Thyroid gland (tissue), 4 donors: ENCODE data around the gene TNP2. TPM values are rescaled to one million over a fixed set of nuclear protein-coding genes. Genes with fewer than 3 reads are reported as not detected.

Experiments used
- DNase-seq, 2 donors: peaks; one replicate each; pipeline ENCODE4 v3.0.0-alpha.2; 2019
- H3K27ac ChIP-seq, 3 donors: fragments of 200-600 bp; sonication (generic); 1 replicate in 2 of 3; 2 replicates in 1 of 3; pipeline ENCODE4 v1.5.1; 2016 to 2019; ENCODE audit warnings: mild to moderate bottlenecking in 1 of 3, moderate library complexity in 1 of 3
- H3K27me3 ChIP-seq: fragments of 200-600 bp; sonication (generic); one replicate; pipeline ENCODE4 v1.5.1; 2019
- H3K36me3 ChIP-seq, 2 donors: fragments of 200-600 bp; sonication (generic); one replicate each; pipeline ENCODE4 v1.5.1; 2016 to 2019
- H3K4me1 ChIP-seq, 2 donors: fragments of 200-600 bp; sonication (generic); one replicate each; pipeline ENCODE4 v1.5.1; 2017 to 2019
- H3K4me3 ChIP-seq, 3 donors: fragments of 200-600 bp; sonication (generic); replicated peaks in 1 of 3; 1 replicate in 2 of 3; 2 replicates in 1 of 3; pipeline ENCODE4 v1.5.1; 2016; ENCODE audit warnings: mild to moderate bottlenecking in 1 of 3
- H3K9me3 ChIP-seq: fragments of 200-600 bp; sonication (generic); one replicate; pipeline ENCODE4 v1.5.1; 2017
- POLR2A ChIP-seq, 2 donors: fragments of 450-650 bp; IDR thresholded peaks; one replicate each; pipeline ENCODE4 v1.6.1; 2017; ENCODE audit warnings: antibody characterized with exemption in 2 of 2, mild to moderate bottlenecking in 2 of 2, moderate library complexity in 1 of 2
- WGBS, 2 donors: methylation state at CpG; one replicate each; pipeline ENCODE4 v1.1.5; 2017; 5-methylcytosine and 5-hydroxymethylcytosine counted together
- intact Hi-C: fragments of 100-400 bp; cut with DNase I; formaldehyde crosslinking; loops from one replicate; pipeline ENCODE4 v1.15.1; 2023
- total RNA-seq, 4 donors: library from RNA; depleted of rRNA; stranded (reverse); fragments of >200 nt; gene quantifications; one replicate each; pipeline ENCODE4 v1.2.3, GENCODE V29; 2016
- TF ChIP-seq, protein P1 (sequence below), 6 experiments: fragments of 200-600 bp in 3 of 6; fragments of 450-650 bp in 3 of 6; sonication (generic) in 3 of 6; IDR thresholded peaks; one replicate each; pipeline ENCODE4 v1.5.1; 2016 to 2019; ENCODE audit warnings: antibody characterized with exemption in 6 of 6, mild to moderate bottlenecking in 2 of 6, inconsistent platforms in 1 of 6, moderate library complexity in 1 of 6

Gene TNP2
- total RNA-seq, 4 donors from 2014 or later: not detected

GRCh38 chr16:11296351-11296705, 27.2 kb upstream of the TNP2 start:
- no peaks in the 10 kb centered on the region for H3K9me3 ChIP-seq
- H3K4me1 ChIP-seq: peaks cover 3 to 18% of the 10 kb centered on the region in 2 donors
- intact Hi-C loops: no loop called here
- no peaks in the 10 kb centered on the region for H3K27me3 ChIP-seq
- WGBS, 2 donors: 72 to 94% methylated on average over 3 of the region's 3 CpGs
- TF ChIP-seq POLR2A (IDR thresholded peaks at IDR 0.05): no peak
- TF ChIP-seq, protein P1, sequence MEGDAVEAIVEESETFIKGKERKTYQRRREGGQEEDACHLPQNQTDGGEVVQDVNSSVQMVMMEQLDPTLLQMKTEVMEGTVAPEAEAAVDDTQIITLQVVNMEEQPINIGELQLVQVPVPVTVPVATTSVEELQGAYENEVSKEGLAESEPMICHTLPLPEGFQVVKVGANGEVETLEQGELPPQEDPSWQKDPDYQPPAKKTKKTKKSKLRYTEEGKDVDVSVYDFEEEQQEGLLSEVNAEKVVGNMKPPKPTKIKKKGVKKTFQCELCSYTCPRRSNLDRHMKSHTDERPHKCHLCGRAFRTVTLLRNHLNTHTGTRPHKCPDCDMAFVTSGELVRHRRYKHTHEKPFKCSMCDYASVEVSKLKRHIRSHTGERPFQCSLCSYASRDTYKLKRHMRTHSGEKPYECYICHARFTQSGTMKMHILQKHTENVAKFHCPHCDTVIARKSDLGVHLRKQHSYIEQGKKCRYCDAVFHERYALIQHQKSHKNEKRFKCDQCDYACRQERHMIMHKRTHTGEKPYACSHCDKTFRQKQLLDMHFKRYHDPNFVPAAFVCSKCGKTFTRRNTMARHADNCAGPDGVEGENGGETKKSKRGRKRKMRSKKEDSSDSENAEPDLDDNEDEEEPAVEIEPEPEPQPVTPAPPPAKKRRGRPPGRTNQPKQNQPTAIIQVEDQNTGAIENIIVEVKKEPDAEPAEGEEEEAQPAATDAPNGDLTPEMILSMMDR (IDR thresholded peaks at IDR 0.05): no peak
- no peak overlapping the region for H3K4me3 ChIP-seq
- no peaks in the 10 kb centered on the region for H3K36me3 ChIP-seq
- no peak overlapping the region for H3K27ac ChIP-seq
- no peak for DNase-seq

DNA sequence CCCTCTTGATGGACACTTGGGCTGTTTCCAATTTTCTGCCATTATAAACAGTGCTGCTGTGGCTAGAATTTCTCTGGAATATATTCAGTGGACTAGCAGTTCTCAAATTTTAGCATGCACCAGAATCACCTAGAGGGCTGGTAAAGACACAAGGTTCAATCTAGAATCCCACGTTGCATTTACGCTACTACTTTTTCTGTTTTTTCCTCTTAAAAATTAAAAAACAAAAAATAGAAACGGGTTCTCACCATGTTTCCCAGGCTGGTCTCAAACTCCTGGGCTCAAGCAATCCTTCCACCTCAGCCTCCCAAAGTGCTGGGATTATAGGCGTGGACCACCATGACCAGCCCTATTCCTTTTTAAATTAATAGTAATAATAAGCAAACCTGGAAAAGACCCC, 26.5 kb upstream of the TNP2 start:
- no peak for DNase-seq
- no peaks in the 10 kb centered on the region for H3K36me3 ChIP-seq
- no peaks in the 10 kb centered on the region for H3K9me3 ChIP-seq
- intact Hi-C loops: no loop called here
- no peaks in the 10 kb centered on the region for H3K27me3 ChIP-seq
- no peak for TF ChIP-seq POLR2A (IDR thresholded peaks at IDR 0.05)
- TF ChIP-seq, protein P1 (IDR thresholded peaks at IDR 0.05): no peak
- H3K4me1 ChIP-seq: peaks cover 3 to 25% of the 10 kb centered on the region in 2 donors
- no peak overlapping the region for H3K4me3 ChIP-seq
- H3K27ac ChIP-seq: no peak overlapping the region
- 94 to 95% methylated on average over 4 of the region's 4 CpGs for WGBS, 2 donors

DNA sequence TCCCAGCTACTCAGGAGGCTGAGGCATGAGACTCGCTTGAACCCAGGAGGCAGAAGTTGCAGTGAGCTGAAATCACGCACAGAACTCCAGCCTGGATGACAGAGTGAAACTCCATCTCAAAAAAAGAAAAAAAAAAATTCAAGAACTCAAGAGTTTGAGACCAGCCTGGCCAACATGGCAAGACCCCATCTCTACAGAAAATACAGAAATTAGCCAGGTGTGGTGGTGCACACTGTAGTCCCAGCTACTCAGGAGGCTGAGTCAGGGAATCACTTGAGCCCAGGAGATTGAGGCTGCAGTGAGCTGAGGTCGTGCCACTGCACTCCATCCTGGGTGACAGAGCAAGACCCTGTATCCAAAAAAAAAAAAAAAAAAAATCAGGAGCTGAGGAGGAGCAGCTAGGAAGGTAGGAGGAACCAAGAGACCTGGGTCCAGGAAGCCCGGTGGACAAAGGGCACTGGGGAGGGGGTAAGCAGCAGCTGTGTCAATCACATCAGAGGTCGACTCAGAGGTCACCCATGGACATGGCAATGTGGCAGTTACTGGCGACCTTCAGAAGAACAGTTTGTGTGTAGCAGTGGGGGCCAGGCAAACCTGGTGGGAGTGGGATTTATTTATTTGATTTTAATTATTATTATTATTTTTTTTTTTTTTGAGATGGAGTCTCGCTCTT, 23.1 kb upstream of the TNP2 start:
- Histone ChIP-seq H3K4me1 (peaks cover 3 to 22% of the 10 kb centered on the region in 2 donors), H3K36me3 (no peaks in the 10 kb centered on the region), H3K9me3 (no peaks in the 10 kb centered on the region), H3K4me3 (no peak overlapping the region), H3K27me3 (no peaks in the 10 kb centered on the region), H3K27ac (no peak overlapping the region)
- TF ChIP-seq, protein P1 (IDR thresholded peaks at IDR 0.05): no peak
- TF ChIP-seq POLR2A (IDR thresholded peaks at IDR 0.05): no peak
- WGBS, 2 donors: 83 to 92% methylated on average over 7 of the region's 7 CpGs
- DNase-seq: no peak
- intact Hi-C loops: no loop called here

- TF ChIP-seq, protein P1 (IDR thresholded peaks at IDR 0.05): no peak
- no peak for TF ChIP-seq POLR2A (IDR thresholded peaks at IDR 0.05)
- Histone ChIP-seq H3K36me3 (no peaks in the 10 kb centered on the region), H3K27ac (peak overlapping the region; percentile 17 to 57 (median 44)), H3K4me3 (no peak overlapping the region), H3K9me3 (no peaks in the 10 kb centered on the region), H3K27me3 (no peaks in the 10 kb centered on the region), H3K4me1 (peaks cover 0 to 18% of the 10 kb centered on the region in 2 donors)
- DNase-seq: peak; percentile 62 to 66
- 48 to 53% methylated on average over 10 of the region's 10 CpGs for WGBS, 2 donors
- intact Hi-C loops: no loop called here
These were observed 22.1 kb upstream of the TNP2 start for GRCh38 chr16:11291091-11291703.
